ENCODE data around the gene RAB20.
A peak's percentile ranks its signal among the peaks of the same experiment; 100 is the strongest.
"Not testable (repeated sequence)": the region's sequence is repeated elsewhere in the genome, so short reads cannot be mapped to it uniquely, and the experiment has no call there.

The RAB20 gene

GRCh38 chr13:110575322-110576069 is 14.0 kb upstream of the RAB20 start:
- no peak for DNase-seq

- DNase-seq = no peak
Measured at GRCh38 chr13:110574161-110574560, 12.6 kb upstream of the RAB20 start.

- DNase-seq = no peak
Measured at GRCh38 chr13:110572778-110573118, 11.2 kb upstream of the RAB20 start.

GRCh38 chr13:110571896-110572777 is 10.6 kb upstream of the RAB20 start:
- no peak for DNase-seq

- no peak for DNase-seq
Measured at GRCh38 chr13:110570886-110571285, 9.4 kb upstream of the RAB20 start.

- not testable (repeated sequence) for DNase-seq
Measured at GRCh38 chr13:110569962-110570361, 8.4 kb upstream of the RAB20 start.

- no peak for DNase-seq
Measured at GRCh38 chr13:110568612-110569011, 7.1 kb upstream of the RAB20 start.

GRCh38 chr13:110566171-110566570 is 4.6 kb upstream of the RAB20 start:
- DNase-seq = no peak

GRCh38 chr13:110565296-110565695 is 3.8 kb upstream of the RAB20 start:
- DNase-seq = no peak

GRCh38 chr13:110564472-110564985 is 3.0 kb upstream of the RAB20 start:
- DNase-seq = no peak

GRCh38 chr13:110563463-110563774 is 1.9 kb upstream of the RAB20 start:
- no peak for DNase-seq

- DNase-seq = no peak
Measured at GRCh38 chr13:110562696-110563462, 1.4 kb upstream of the RAB20 start.

GRCh38 chr13:110562036-110562597 is 595 bp upstream of the RAB20 start:
- DNase-seq = no peak

- peak in 1 of 2 experiments; percentile 2 for DNase-seq
Measured at GRCh38 chr13:110560601-110561343, 750 bp downstream of the RAB20 start.

GRCh38 chr13:110559986-110560385 is 1.5 kb downstream of the RAB20 start:
- no peak for DNase-seq

- DNase-seq = no peak
Measured at GRCh38 chr13:110559429-110559943, 2.0 kb downstream of the RAB20 start.

- DNase-seq = no peak
Measured at GRCh38 chr13:110557610-110558305, 3.8 kb downstream of the RAB20 start.

GRCh38 chr13:110557082-110557481 is 4.4 kb downstream of the RAB20 start:
- DNase-seq = no peak

GRCh38 chr13:110556224-110556606 is 5.3 kb downstream of the RAB20 start:
- no peak for DNase-seq

GRCh38 chr13:110555601-110556223 is 5.8 kb downstream of the RAB20 start:
- DNase-seq = no peak

GRCh38 chr13:110554946-110555345 is 6.6 kb downstream of the RAB20 start:
- DNase-seq = no peak
